Activated CD4-positive, alpha-beta T cell treated with anti-CD3 and anti-CD28 coated beads for 36 hours (primary cell): Measurements from ENCODE around the gene YIPF3. TPM values are rescaled to one million over a fixed set of nuclear protein-coding genes. Genes with fewer than 3 reads are reported as not detected.

Experiments
- ATAC-seq: fragments of 200-7000 bp; cut with Tn5 transposase; one replicate; pipeline ENCODE4 v1.10.0; 2021; ENCODE audit warnings: mild to moderate bottlenecking, moderate library complexity
- CTCF ChIA-PET: fragments of 350-600 bp; sonication (Branson Sonifier 250); formaldehyde crosslinking; loops from one replicate; lab custom pipeline; 2021; ENCODE audit warnings: antibody characterized with exemption; lab: Charles Lee
- POLR2A ChIA-PET: fragments of 350-600 bp; sonication (Branson Sonifier 250); formaldehyde crosslinking; loops from one replicate; lab custom pipeline; 2021; ENCODE audit warnings: antibody characterized with exemption, inconsistent platforms; lab: Charles Lee
- DNase-seq: peaks from one replicate; pipeline ENCODE4 v3.0.0-alpha.2; 2020
- H3K27ac Mint-ChIP-seq: one replicate; pipeline ENCODE4 v1.8.0; 2021; ENCODE audit warnings: mixed read lengths
- H3K27me3 Mint-ChIP-seq: one replicate; pipeline ENCODE4 v1.8.0; 2021; ENCODE audit warnings: mixed read lengths
- H3K36me3 Mint-ChIP-seq: one replicate; pipeline ENCODE4 v1.8.0; 2021; ENCODE audit warnings: low read depth, mixed read lengths
- H3K4me1 Mint-ChIP-seq: one replicate; pipeline ENCODE4 v1.8.0; 2021; ENCODE audit warnings: mixed read lengths
- H3K4me3 Mint-ChIP-seq: one replicate; pipeline ENCODE4 v1.8.0; 2021; ENCODE audit warnings: mild to moderate bottlenecking, moderate library complexity, mixed read lengths
- H3K9me3 Mint-ChIP-seq: one replicate; pipeline ENCODE4 v1.8.0; 2021; ENCODE audit warnings: low read depth, mixed read lengths
- intact Hi-C, 2 experiments: fragments of 100-400 bp; cut with DNase I in 1 of 2; cut with micrococcal nuclease in 1 of 2; formaldehyde crosslinking; loops; one replicate each; pipeline versions ENCODE4 v1.14.2 to v1.15.1; 2022 to 2024; cut with DNase I, micrococcal nuclease
- total RNA-seq, 2 experiments: library from RNA; stranded (reverse); gene quantifications; one replicate each; pipeline ENCODE4 v1.2.3, GENCODE V29; 2021

YIPF3 gene
- total RNA-seq, 2 experiments from 2014 or later, result 38.0 to 39.6 TPM

DNA sequence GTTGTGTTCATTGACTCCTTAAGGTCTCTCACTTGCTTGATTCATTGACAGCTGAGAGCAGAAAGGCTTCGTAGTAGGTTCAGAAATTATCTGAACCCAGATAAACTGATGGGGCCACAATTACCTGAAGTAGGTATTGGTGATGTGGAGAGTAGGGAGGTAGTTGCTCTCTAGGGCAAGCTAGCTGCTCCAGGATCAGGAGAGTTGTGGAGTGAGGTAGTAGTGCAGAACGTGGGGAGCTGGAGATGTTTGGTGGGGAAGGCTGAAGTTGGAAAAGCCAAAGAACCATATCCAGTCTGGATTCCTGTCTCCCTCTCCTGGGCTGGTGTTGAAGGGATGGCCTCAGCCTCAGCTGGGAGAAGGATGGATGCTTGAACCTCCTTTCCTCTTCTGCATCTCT, 23.5 kb downstream of the YIPF3 start:
- intact Hi-C loops, result no loop called here
- no peak for DNase-seq
- H3K27ac Mint-ChIP-seq, result no peak overlapping the region
- no peak for ATAC-seq
- no peaks in the 10 kb centered on the region for H3K27me3 Mint-ChIP-seq
- no peaks in the 10 kb centered on the region for H3K9me3 Mint-ChIP-seq
- H3K4me3 Mint-ChIP-seq, result no peak overlapping the region
- peaks cover 4% of the 10 kb centered on the region for H3K36me3 Mint-ChIP-seq
- ChIA-PET POLR2A (no interaction called here), CTCF (interaction anchor here (0.6 to 6.9 kb wide), 9 partner anchors 8 to 264 kb away, joined by 3 to 65 read pairs (median 3); partner anchors contain the start of gene TJAP1)
- peaks cover 22% of the 10 kb centered on the region for H3K4me1 Mint-ChIP-seq

DNA sequence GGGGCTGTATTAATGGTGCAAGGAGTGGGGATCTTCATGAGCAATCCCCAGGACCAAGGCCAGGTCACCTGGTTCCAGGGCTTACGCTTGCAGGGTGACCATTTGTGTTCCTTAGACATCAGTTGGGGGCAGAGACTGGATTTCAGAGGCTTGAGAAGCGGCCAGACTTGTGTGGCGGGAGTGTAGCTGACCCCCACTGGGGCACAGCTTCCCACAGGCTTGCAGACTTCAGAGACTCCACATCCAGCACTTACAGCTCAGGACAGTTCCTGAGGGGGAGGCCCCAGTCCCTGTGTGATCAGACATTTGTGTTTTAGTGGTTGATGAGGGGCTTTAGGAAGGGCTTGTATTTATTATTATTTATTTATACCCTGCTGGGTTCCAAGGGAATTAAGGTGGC, 24.1 kb downstream of the YIPF3 start:
- H3K4me1 Mint-ChIP-seq, result peaks cover 22% of the 10 kb centered on the region
- POLR2A ChIA-PET, result no interaction called here
- peaks cover 4% of the 10 kb centered on the region for H3K36me3 Mint-ChIP-seq
- intact Hi-C loops, result no loop called here
- CTCF ChIA-PET, result interaction anchor here (0.7 to 6.9 kb wide), 7 partner anchors 9 to 263 kb away, joined by 3 to 65 read pairs (median 3); no protein-coding TSS in a partner anchor
- H3K9me3 Mint-ChIP-seq, result no peaks in the 10 kb centered on the region
- DNase-seq (no peak), ATAC-seq (no peak)
- H3K27me3 Mint-ChIP-seq, result no peaks in the 10 kb centered on the region
- no peak overlapping the region for H3K4me3 Mint-ChIP-seq
- H3K27ac Mint-ChIP-seq, result no peak overlapping the region

- CTCF ChIA-PET, result interaction anchor here (1.0 to 6.9 kb wide), 5 partner anchors 10 to 193 kb away, joined by 3 to 65 read pairs (median 5); no protein-coding TSS in a partner anchor
- Mint-ChIP-seq H3K27ac (no peak overlapping the region), H3K9me3 (no peaks in the 10 kb centered on the region), H3K36me3 (peaks cover 4% of the 10 kb centered on the region), H3K27me3 (no peaks in the 10 kb centered on the region), H3K4me3 (no peak overlapping the region), H3K4me1 (peaks cover 22% of the 10 kb centered on the region)
- ATAC-seq (no peak), DNase-seq (no peak)
- intact Hi-C loops, result no loop called here
- POLR2A ChIA-PET, result no interaction called here
These were observed 24.7 kb downstream of the YIPF3 start for GRCh38 chr6:43491750-43492661.

DNA sequence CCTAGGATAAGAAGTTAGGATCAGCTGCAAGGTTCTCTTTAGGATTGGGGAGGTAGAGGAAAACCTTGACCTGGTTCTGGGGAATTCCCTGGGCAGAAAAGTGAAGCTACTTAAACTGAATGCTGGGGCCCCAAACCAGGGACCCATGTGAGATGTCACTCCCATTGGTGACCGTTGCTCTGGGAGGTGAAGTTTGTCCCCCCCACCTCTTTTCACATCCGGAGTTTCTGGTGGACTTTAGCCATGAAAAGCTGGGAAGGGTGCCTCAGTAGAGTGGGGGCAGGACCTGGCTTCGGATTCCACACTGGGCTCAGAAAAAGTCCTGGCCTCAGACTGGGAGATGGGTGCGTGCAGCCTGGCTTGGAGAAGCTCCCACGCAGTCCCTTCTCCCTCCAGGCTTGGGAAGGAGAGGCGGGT, 26.2 kb downstream of the YIPF3 start:
- intact Hi-C loops, result no loop called here
- peaks cover 4% of the 10 kb centered on the region for H3K36me3 Mint-ChIP-seq
- H3K4me3 Mint-ChIP-seq, result no peak overlapping the region
- DNase-seq, result no peak
- H3K27ac Mint-ChIP-seq, result no peak overlapping the region
- no peak for ATAC-seq
- POLR2A ChIA-PET, result interaction anchor here (0.5 kb wide), 1 partner anchor 9 kb away, joined by 4 read pairs; no protein-coding TSS in a partner anchor
- H3K27me3 Mint-ChIP-seq, result no peaks in the 10 kb centered on the region
- peaks cover 22% of the 10 kb centered on the region for H3K4me1 Mint-ChIP-seq
- CTCF ChIA-PET, result interaction anchor here (6.9 kb wide), 1 partner anchor 15 kb away, joined by 65 read pairs; no protein-coding TSS in a partner anchor
- no peaks in the 10 kb centered on the region for H3K9me3 Mint-ChIP-seq

DNA sequence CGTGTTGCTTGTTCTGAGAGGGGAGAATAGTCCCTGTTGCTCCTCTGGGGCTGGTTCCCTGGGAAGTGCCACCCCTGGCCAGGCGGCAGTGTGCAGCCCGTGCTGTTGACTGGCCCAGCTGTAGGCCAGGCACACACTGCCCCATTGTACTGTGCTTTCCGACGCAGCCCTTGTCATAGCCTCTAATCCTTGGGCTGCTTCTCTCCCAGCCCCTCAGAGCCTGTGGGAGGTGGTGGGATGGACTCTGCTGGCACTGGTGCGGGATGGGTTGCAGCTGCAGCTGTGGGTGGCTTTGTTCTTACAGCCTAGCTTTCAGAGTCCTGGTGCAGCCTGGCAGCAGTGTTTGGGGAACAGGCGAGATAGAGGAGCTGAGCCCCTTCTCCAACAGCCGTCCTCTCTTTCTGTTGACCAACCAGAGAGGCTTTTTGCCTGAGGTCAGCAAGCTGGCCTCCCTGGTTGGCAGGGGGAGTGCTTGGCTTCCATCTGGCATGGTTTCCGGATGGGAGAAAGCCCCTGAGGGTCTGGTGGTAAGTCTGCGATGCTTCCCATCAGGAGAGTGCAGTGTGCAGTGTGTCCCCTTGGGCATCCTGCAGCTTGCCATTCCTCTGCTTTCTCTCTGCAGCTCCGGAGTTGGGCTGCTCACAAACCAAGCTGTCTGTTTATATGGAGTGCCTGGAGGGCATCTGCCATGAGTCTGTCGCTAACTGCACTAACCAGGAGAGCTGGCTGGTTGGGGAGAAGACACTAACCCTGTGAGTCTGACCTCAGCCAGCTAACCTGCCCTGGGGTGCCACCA, 27.3 kb downstream of the YIPF3 start:
- H3K9me3 Mint-ChIP-seq, result no peaks in the 10 kb centered on the region
- DNase-seq (no peak), ATAC-seq (no peak)
- CTCF ChIA-PET, result interaction anchor here (0.8 to 1.0 kb wide), 2 partner anchors 15 to 37 kb away, joined by 4 read pairs; no protein-coding TSS in a partner anchor
- H3K27ac Mint-ChIP-seq, result peak overlapping the region; percentile 17
- POLR2A ChIA-PET, result interaction anchor here (1.5 kb wide), 1 partner anchor 14 kb away, joined by 5 read pairs; no protein-coding TSS in a partner anchor
- H3K4me3 Mint-ChIP-seq, result no peak overlapping the region
- H3K27me3 Mint-ChIP-seq, result no peaks in the 10 kb centered on the region
- H3K36me3 Mint-ChIP-seq, result peaks cover 4% of the 10 kb centered on the region
- intact Hi-C loops, result no loop called here
- peaks cover 14% of the 10 kb centered on the region for H3K4me1 Mint-ChIP-seq

- Mint-ChIP-seq H3K9me3 (no peaks in the 10 kb centered on the region), H3K27ac (no peak overlapping the region), H3K4me1 (peaks cover 8% of the 10 kb centered on the region), H3K36me3 (peaks cover 4% of the 10 kb centered on the region), H3K27me3 (no peaks in the 10 kb centered on the region), H3K4me3 (no peak overlapping the region)
- intact Hi-C loops, result no loop called here
- ChIA-PET POLR2A (interaction anchor here (1.5 kb wide), 1 partner anchor 14 kb away, joined by 5 read pairs; no protein-coding TSS in a partner anchor), CTCF (interaction anchor here (0.8 to 1.0 kb wide), 2 partner anchors 16 to 36 kb away, joined by 4 read pairs; no protein-coding TSS in a partner anchor)
- ATAC-seq (no peak), DNase-seq (no peak)
These were observed 28.0 kb downstream of the YIPF3 start for GRCh38 chr6:43488667-43489276.

DNA sequence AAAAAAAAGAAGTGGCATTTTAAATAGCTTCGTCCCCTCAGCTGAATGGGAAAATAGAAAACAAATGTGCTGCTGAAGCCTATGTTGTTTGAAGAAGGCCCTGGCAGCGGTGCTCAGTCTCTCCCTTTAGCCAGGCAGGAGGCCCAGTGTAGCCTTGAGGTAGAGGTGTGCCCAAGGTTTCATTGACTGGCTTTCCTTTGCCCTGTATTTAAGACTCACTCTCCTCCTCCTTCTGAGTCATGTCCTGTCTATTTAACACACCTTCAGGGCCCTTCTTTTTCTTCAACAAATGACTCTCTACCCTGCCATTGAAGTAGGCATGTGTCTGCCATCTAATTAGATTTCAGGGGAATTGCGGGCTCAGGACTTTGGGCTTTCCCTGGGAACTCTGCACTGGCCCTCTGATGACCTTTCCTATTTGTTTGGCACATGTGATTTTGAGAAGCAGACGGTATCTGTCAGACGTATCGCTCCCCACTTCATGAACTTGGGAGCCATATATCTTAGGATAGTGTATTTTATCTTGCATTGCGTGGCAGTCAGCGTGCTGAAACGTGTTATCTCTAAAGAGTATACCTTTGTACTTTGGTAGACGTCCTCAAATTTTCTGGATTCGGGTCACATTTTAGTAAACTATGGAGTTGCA, 35.0 kb downstream of the YIPF3 start:
- Mint-ChIP-seq H3K36me3 (peaks cover 4% of the 10 kb centered on the region), H3K4me3 (no peak overlapping the region), H3K9me3 (no peaks in the 10 kb centered on the region), H3K27me3 (no peaks in the 10 kb centered on the region), H3K27ac (peak overlapping the region; percentile 77), H3K4me1 (peaks cover 39% of the 10 kb centered on the region)
- POLR2A ChIA-PET, result interaction anchor here (0.6 kb wide), 3 partner anchors 9 to 395 kb away, joined by 3 to 7 read pairs (median 4); no protein-coding TSS in a partner anchor
- intact Hi-C loops, result no loop called here
- CTCF ChIA-PET, result interaction anchor here (0.7 to 2.4 kb wide), 3 partner anchors 25 to 92 kb away, joined by 3 to 11 read pairs (median 3); no protein-coding TSS in a partner anchor
- peak; percentile 51 for ATAC-seq
- DNase-seq, result peak; percentile 21

DNA sequence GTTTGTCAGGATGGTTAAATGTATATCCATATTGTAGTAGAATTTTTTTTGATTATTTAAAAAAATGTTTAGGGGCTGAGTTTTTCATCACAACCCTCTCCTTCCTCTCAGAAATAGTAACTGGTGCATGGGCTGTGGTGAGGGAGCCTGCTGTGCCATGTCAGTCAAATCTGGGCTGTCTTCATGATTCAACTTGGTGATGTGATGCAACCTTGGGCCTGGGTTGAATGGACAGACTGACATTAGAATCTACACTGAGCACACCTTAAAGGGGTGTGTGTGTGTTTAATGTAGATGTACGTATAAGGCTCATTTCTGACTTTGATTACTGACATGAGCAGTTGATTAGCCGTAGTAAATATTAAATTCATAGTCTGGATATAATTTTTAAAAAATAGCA, 35.7 kb downstream of the YIPF3 start:
- Mint-ChIP-seq H3K9me3 (no peaks in the 10 kb centered on the region), H3K4me3 (no peak overlapping the region), H3K4me1 (peaks cover 41% of the 10 kb centered on the region), H3K36me3 (peaks cover 4% of the 10 kb centered on the region), H3K27me3 (no peaks in the 10 kb centered on the region), H3K27ac (no peak overlapping the region)
- DNase-seq, result peak; percentile 52
- intact Hi-C loops, result no loop called here
- CTCF ChIA-PET, result interaction anchor here (0.6 to 2.4 kb wide), 8 partner anchors 15 to 306 kb away, joined by 3 to 11 read pairs (median 3); partner anchors contain the start of gene DLK2
- peak; percentile 35 for ATAC-seq
- POLR2A ChIA-PET, result no interaction called here

- ATAC-seq, result no peak
- peak overlapping the region; percentile 82 for H3K27ac Mint-ChIP-seq
- ChIA-PET CTCF (interaction anchor here (0.8 to 1.7 kb wide), 6 partner anchors 24 to 169 kb away, joined by 3 to 6 read pairs (median 4); partner anchors contain the start of genes ABCC10 and CRIP3), POLR2A (interaction anchor here (0.6 kb wide), 1 partner anchor 22 kb away, joined by 3 read pairs; no protein-coding TSS in a partner anchor)
- H3K36me3 Mint-ChIP-seq, result peaks cover 4% of the 10 kb centered on the region
- peak; percentile 19 for DNase-seq
- peaks cover 38% of the 10 kb centered on the region for H3K4me1 Mint-ChIP-seq
- no peaks in the 10 kb centered on the region for H3K27me3 Mint-ChIP-seq
- intact Hi-C loops, result loop anchor here (5.0 kb wide), 5 partner anchors 39 to 546 kb away; partner anchors contain the start of genes CUL7 (in 1 of the 2), POLR1C (in 1 of the 2), VEGFA (in 1 of the 2) and YIPF3 (in 1 of the 2)
- peak overlapping the region; percentile 98 for H3K4me3 Mint-ChIP-seq
- H3K9me3 Mint-ChIP-seq, result no peaks in the 10 kb centered on the region
These were observed 38.7 kb downstream of the YIPF3 start for GRCh38 chr6:43478008-43478372.
